Measurements from ENCODE around the gene ZNF304. TPM values are rescaled to one million over a fixed set of nuclear protein-coding genes. Genes with fewer than 3 reads are reported as not detected.

The ZNF304 gene
- total RNA-seq = 5.4 and 6.5 TPM in 2 replicates

DNA sequence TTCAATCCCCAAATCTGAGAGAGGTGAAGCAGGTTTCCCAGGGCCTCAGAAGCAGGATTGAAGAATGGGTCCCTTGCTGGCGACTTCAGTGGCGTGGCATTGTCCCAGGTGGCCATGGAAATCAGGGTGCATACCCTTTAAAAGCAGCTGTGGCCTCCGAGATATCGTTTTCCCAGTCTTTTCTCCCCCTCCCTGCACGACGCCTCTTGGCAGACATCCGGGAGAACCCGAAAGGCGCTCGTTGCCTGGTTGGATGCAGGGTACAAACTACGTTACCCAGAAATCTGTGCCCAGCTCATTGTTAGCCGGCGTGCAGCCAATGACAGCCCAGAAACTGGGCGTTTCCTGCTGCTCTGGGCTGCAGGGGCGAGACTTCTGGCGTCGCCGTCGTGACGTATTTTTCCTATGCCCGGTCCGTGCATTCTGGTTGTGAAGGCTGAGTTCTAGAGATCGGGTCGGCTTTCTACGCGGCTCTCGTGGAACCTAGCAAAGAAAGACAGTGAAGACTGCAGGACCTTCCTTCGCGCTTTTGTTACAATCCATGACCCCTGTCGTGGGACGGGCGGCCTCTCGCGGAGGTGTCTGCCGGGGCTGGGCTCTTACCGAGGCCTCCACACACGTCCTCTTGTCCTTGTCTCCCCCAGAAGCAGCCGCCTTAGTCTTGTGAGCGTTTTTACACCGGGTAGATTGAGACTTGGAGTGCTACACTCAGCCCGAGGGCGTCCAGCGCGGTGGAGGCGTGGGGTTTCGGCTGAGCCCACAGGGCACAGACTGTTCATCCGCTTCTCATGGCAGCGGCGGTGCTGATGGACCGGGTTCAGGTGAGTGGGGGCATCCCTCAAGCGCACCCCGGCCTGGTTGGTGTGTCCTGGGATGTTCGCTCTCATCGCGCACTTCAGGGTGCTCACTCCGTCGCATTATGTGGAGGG is at the start of gene ZNF304:
Gene ZNF304 (plus strand): TSS at position 395 of the 929 bp plus-strand sequence. CDS start 394 bp downstream, at position 789.

GRCh38 chr19:57320180-57321084 is 30.6 kb upstream of the ZNF304 start, which contains the start of gene ZNF543:
Gene ZNF543 (plus strand): TSS chr19:57320472. CDS start chr19:57320854, 382 bp downstream.

GRCh38 chr19:57362997-57363687 is 12.1 kb downstream of the ZNF304 start, which contains the start of the genes TRAPPC2B and ZNF547:
Gene TRAPPC2B (plus strand): TSS chr19:57363551. CDS start chr19:57364834, 1,283 bp downstream.
Gene ZNF547 (plus strand): TSS chr19:57363551. CDS start chr19:57368556, 5,005 bp downstream.

GRCh38 chr19:57389730-57390598 is 38.9 kb downstream of the ZNF304 start, which contains the start of gene ZNF548:
Gene ZNF548 (plus strand): TSS chr19:57389854. CDS start chr19:57390100, 246 bp downstream.

Other genes with a start within 250 kb of the ZNF304 start
- not detected in 2 replicates for gene USP29, start 231.3 kb upstream of the ZNF304 start, total RNA-seq
- not detected in 2 replicates for gene ZIM3, start 206.1 kb upstream of the ZNF304 start, total RNA-seq
- gene DUXA, start 183.8 kb upstream of the ZNF304 start, total RNA-seq = not detected in 2 replicates
- gene ZNF264, start 159.8 kb upstream of the ZNF304 start, total RNA-seq = 10.3 and 22.5 TPM in 2 replicates
- 0.09 TPM in 1 of 2 replicates, not detected in the other for gene AURKC, start 120.2 kb upstream of the ZNF304 start, total RNA-seq
- gene ZNF805, start 110.6 kb upstream of the ZNF304 start, total RNA-seq = 6.4 and 9.2 TPM in 2 replicates
- 26.8 and 33.3 TPM in 2 replicates for gene ZNF460, start 70.8 kb upstream of the ZNF304 start, total RNA-seq
- 3.7 and 4.6 TPM in 2 replicates for gene ZNF543, start 30.8 kb upstream of the ZNF304 start, total RNA-seq
- 25.3 and 28.2 TPM in 2 replicates for gene TRAPPC2B, start 12.3 kb downstream of the ZNF304 start, total RNA-seq
- 2.1 and 3.8 TPM in 2 replicates for gene ZNF547, start 12.3 kb downstream of the ZNF304 start, total RNA-seq
- 14.4 and 28.1 TPM in 2 replicates for gene ZNF548, start 38.6 kb downstream of the ZNF304 start, total RNA-seq
- 1.9 and 4.3 TPM in 2 replicates for gene ZNF17, start 59.9 kb downstream of the ZNF304 start, total RNA-seq
- gene ZNF749, start 84.1 kb downstream of the ZNF304 start, total RNA-seq = 6.3 and 6.5 TPM in 2 replicates
- 0.17 and 0.23 TPM in 2 replicates for gene VN1R1, start 105.9 kb downstream of the ZNF304 start, total RNA-seq
- 9.7 and 11.4 TPM in 2 replicates for gene ZNF772, start 126.3 kb downstream of the ZNF304 start, total RNA-seq
- 7.6 and 9.6 TPM in 2 replicates for gene ZNF419, start 136.5 kb downstream of the ZNF304 start, total RNA-seq
- gene ZNF773, start 148.7 kb downstream of the ZNF304 start, total RNA-seq = 7.7 and 10.4 TPM in 2 replicates
- gene ZNF549, start 176.1 kb downstream of the ZNF304 start, total RNA-seq = 3.8 and 3.9 TPM in 2 replicates
- 2.6 and 2.8 TPM in 2 replicates for gene ZNF550, start 208.6 kb downstream of the ZNF304 start, total RNA-seq
- gene ZNF416, start 227.6 kb downstream of the ZNF304 start, total RNA-seq = 5.5 and 6.6 TPM in 2 replicates
- 7.2 and 8.1 TPM in 2 replicates for gene ZIK1, start 232.9 kb downstream of the ZNF304 start, total RNA-seq
- gene ZNF530, start 248.6 kb downstream of the ZNF304 start, total RNA-seq = 4.0 and 4.2 TPM in 2 replicates